ENCODE measurements around the gene MCF2L.

DNA sequence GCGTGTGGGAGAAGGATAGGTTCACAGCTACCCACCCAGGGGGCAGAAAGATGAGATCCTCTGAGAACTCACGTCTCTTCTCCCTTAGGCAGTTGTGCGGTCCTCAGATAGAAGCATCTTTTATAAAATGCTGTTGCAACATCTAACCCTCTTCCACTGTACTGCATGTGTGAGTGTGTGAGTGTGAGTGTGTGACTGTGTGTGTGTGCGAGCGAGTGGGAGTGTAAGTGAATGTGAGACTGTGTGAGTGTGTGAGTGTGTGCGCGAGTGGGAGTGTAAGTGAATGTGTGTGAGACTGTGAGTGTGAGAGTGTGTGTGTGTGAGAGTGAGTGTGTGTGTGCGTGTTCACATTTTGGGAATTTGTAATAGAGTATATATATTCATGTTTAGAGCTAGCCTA is 81.0 kb downstream of the MCF2L start:
- TF ChIP-seq POLR2AphosphoS5 (IDR thresholded peaks at IDR 0.05; ENCODE audit: low read depth, low read length) (no peak), POLR2A (IDR thresholded peaks at IDR 0.05; ENCODE audit: low read depth, low read length) (no peak)
